ENCODE results near the gene TCN2. TPM values are rescaled to one million over a fixed set of nuclear protein-coding genes. Genes with fewer than 3 reads are reported as not detected.
"Not testable (repeated sequence)": the region's sequence is repeated elsewhere in the genome, so short reads cannot be mapped to it uniquely, and the experiment has no call there.

The TCN2 gene
- total RNA-seq, 1 donor from 2014 or later = 1.1 TPM

GRCh38 chr22:30564045-30564760 lies 42.8 kb upstream of the TCN2 start:
- H3K4me3 ChIP-seq (ENCODE audit: low read depth, low read length) = no peak overlapping the region
- no peaks in the 10 kb centered on the region for H3K36me3 ChIP-seq (ENCODE audit: control insufficient read depth, insufficient read depth, low read length)
- no peak for FAIRE-seq
- no peaks in the 10 kb centered on the region for H3K27me3 ChIP-seq (ENCODE audit: control insufficient read depth, insufficient read depth, low read length)
- DNase-seq (ENCODE audit: low read depth) = no peak
- no peak for TF ChIP-seq CTCF (IDR thresholded peaks at IDR 0.05; ENCODE audit: insufficient read depth, low read length, severe bottlenecking)

GRCh38 chr22:30564761-30565119 lies 42.2 kb upstream of the TCN2 start:
- FAIRE-seq = no peak
- Histone ChIP-seq H3K27me3 (ENCODE audit: control insufficient read depth, insufficient read depth, low read length) (no peaks in the 10 kb centered on the region), H3K4me3 (ENCODE audit: low read depth, low read length) (no peak overlapping the region), H3K36me3 (ENCODE audit: control insufficient read depth, insufficient read depth, low read length) (no peaks in the 10 kb centered on the region)
- DNase-seq (ENCODE audit: low read depth) = no peak
- TF ChIP-seq CTCF (IDR thresholded peaks at IDR 0.05; ENCODE audit: insufficient read depth, low read length, severe bottlenecking) = no peak

GRCh38 chr22:30565341-30565740 lies 41.6 kb upstream of the TCN2 start:
- Histone ChIP-seq H3K4me3 (ENCODE audit: low read depth, low read length) (no peak overlapping the region), H3K36me3 (ENCODE audit: control insufficient read depth, insufficient read depth, low read length) (no peaks in the 10 kb centered on the region), H3K27me3 (ENCODE audit: control insufficient read depth, insufficient read depth, low read length) (no peaks in the 10 kb centered on the region)
- FAIRE-seq (peak; percentile 7), DNase-seq (ENCODE audit: low read depth) (no peak)
- TF ChIP-seq CTCF (IDR thresholded peaks at IDR 0.05; ENCODE audit: insufficient read depth, low read length, severe bottlenecking) = no peak

- FAIRE-seq (peak; percentile 13), DNase-seq (ENCODE audit: low read depth) (no peak)
- no peak for TF ChIP-seq CTCF (IDR thresholded peaks at IDR 0.05; ENCODE audit: insufficient read depth, low read length, severe bottlenecking)
- Histone ChIP-seq H3K27me3 (ENCODE audit: control insufficient read depth, insufficient read depth, low read length) (no peaks in the 10 kb centered on the region), H3K4me3 (ENCODE audit: low read depth, low read length) (no peak overlapping the region), H3K36me3 (ENCODE audit: control insufficient read depth, insufficient read depth, low read length) (no peaks in the 10 kb centered on the region)
Measured at GRCh38 chr22:30566125-30566524, 40.8 kb upstream of the TCN2 start.

- not testable (repeated sequence) for FAIRE-seq; DNase-seq (ENCODE audit: low read depth); H3K4me3 ChIP-seq (ENCODE audit: low read depth, low read length); H3K36me3 ChIP-seq (ENCODE audit: control insufficient read depth, insufficient read depth, low read length); H3K27me3 ChIP-seq (ENCODE audit: control insufficient read depth, insufficient read depth, low read length)
Measured at GRCh38 chr22:30567277-30567676, 39.7 kb upstream of the TCN2 start.

GRCh38 chr22:30568137-30568805 lies 38.7 kb upstream of the TCN2 start:
- H3K4me3 ChIP-seq (ENCODE audit: low read depth, low read length) = no peak overlapping the region
- no peaks in the 10 kb centered on the region for H3K36me3 ChIP-seq (ENCODE audit: control insufficient read depth, insufficient read depth, low read length)
- FAIRE-seq (no peak), DNase-seq (ENCODE audit: low read depth) (no peak)
- H3K27me3 ChIP-seq (ENCODE audit: control insufficient read depth, insufficient read depth, low read length) = no peaks in the 10 kb centered on the region
- TF ChIP-seq CTCF (IDR thresholded peaks at IDR 0.05; ENCODE audit: insufficient read depth, low read length, severe bottlenecking) = no peak

Data from bronchial epithelial cell (primary cell).